Sigmoid colon (tissue), 7 donors: Measurements from ENCODE around the gene OARD1. TPM values are rescaled to one million over a fixed set of nuclear protein-coding genes. Genes with fewer than 3 reads are reported as not detected.

ENCODE experiments used
- DNase-seq: peaks from one replicate; pipeline ENCODE4 v3.0.0-alpha.2; 2019
- H3K27ac ChIP-seq, 4 donors: fragments of 200-600 bp; sonication (generic); one replicate each; pipeline ENCODE4 v1.5.1; 2016 to 2019; ENCODE audit warnings: mild to moderate bottlenecking in 1 of 4
- H3K27me3 ChIP-seq, 3 donors: fragments of 200-600 bp; sonication (generic); one replicate each; pipeline ENCODE4 v1.5.1; 2019; ENCODE audit warnings: mild to moderate bottlenecking in 1 of 3
- H3K36me3 ChIP-seq, 4 donors: fragments of 200-600 bp; sonication (generic); one replicate each; pipeline ENCODE4 v1.5.1; 2016 to 2019
- H3K4me1 ChIP-seq, 4 donors: fragments of 200-600 bp; sonication (generic); one replicate each; pipeline ENCODE4 v1.5.1; 2017 to 2019
- H3K4me3 ChIP-seq, 4 donors: fragments of 200-600 bp; sonication (generic); one replicate each; pipeline ENCODE4 v1.5.1; 2017 to 2019; ENCODE audit warnings: mild to moderate bottlenecking in 2 of 4, moderate library complexity in 1 of 4
- H3K9me3 ChIP-seq, 4 donors: fragments of 200-600 bp in 3 of 4; sonication (generic) in 3 of 4; one replicate each; pipeline versions ENCODE4 v1.5.1 to v1.6.1; 2013 to 2019
- EP300 ChIP-seq, 4 donors: sonication (generic); formaldehyde crosslinking; IDR thresholded peaks; one replicate each; pipeline ENCODE4 v1.6.1; 2017; ENCODE audit warnings: antibody characterized with exemption in 4 of 4
- POLR2A ChIP-seq, 2 donors: fragments of 450-650 bp; IDR thresholded peaks; one replicate each; pipeline ENCODE4 v1.6.1; 2016; ENCODE audit warnings: antibody characterized with exemption in 2 of 2, mild to moderate bottlenecking in 2 of 2, moderate library complexity in 2 of 2
- POLR2AphosphoS5 ChIP-seq, 4 donors: sonication (generic); formaldehyde crosslinking; IDR thresholded peaks; one replicate each; pipeline ENCODE4 v1.6.1; 2017; ENCODE audit warnings: antibody characterized with exemption in 4 of 4
- WGBS, 2 donors: extraction: QIAGEN DNeasy Blood & Tissue Kit; methylation state at CpG; one replicate each; pipeline ENCODE4 v1.1.7; 2013; 5-methylcytosine and 5-hydroxymethylcytosine counted together
- intact Hi-C: fragments of 100-400 bp; cut with DNase I; formaldehyde crosslinking; loops from one replicate; pipeline ENCODE4 v1.15.1; 2023
- polyA plus RNA-seq, 3 donors: library from polyadenylated mRNA; stranded (reverse); fragments of 200-250 nt; gene quantifications; one replicate each; pipeline ENCODE4 v1.2.3, GENCODE V29; 2013
- total RNA-seq, 4 donors: library from RNA; depleted of rRNA; stranded (reverse); fragments of >200 nt; gene quantifications; one replicate each; pipeline ENCODE4 v1.1.0, GENCODE V29; 2016
- TF ChIP-seq, protein P1 (sequence below), 4 experiments: fragments of 450-650 bp in 3 of 4; fragments of 200-600 bp in 1 of 4; IDR thresholded peaks; one replicate each; pipeline ENCODE4 v1.5.1; 2016 to 2019; ENCODE audit warnings: antibody characterized with exemption in 4 of 4, mild to moderate bottlenecking in 3 of 4, moderate library complexity in 2 of 4
- donor health status: healthy with polysubstance abuse.
- donor health status: Bipolar disorder and iron deficiency.
- donor health status: healthy.

OARD1 gene
- total and polyA plus RNA-seq, 7 donors: 14.0 to 54.8 (median 26.0) TPM

DNA sequence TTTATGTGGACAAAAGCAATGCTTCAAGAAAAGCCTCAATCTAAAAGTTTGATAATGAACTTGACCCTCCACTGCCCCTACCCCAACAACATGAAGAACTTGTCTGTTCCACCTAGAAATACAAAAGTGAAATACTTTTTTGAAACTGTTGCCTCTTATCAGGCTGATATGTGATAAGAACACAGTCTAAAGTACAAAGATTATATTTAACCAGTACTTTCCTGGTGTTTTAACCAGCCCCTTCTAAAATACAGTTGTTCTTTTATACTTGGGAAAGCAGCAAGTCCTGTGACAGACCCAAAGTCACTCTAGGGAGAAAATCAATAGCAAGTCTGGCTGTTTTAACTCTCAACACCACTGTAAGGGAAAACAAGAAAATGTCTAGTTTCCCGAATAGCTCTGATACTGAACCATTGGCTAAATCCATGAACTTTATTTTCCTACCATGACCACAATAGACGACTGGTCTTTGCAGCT is 6.6 kb downstream of the OARD1 start:
- H3K4me3 ChIP-seq: no peak overlapping the region
- peaks cover 7 to 62% (median 9%) of the 10 kb centered on the region in 4 donors for H3K36me3 ChIP-seq
- DNase-seq: no peak
- no peak overlapping the region for H3K27ac ChIP-seq
- WGBS, 2 donors: 21 to 78% methylated on average over 2 of the region's 2 CpGs
- H3K4me1 ChIP-seq: peaks cover 0 to 8% (median 3%) of the 10 kb centered on the region in 4 donors
- no peaks in the 10 kb centered on the region for H3K9me3 ChIP-seq
- TF ChIP-seq, protein P1, sequence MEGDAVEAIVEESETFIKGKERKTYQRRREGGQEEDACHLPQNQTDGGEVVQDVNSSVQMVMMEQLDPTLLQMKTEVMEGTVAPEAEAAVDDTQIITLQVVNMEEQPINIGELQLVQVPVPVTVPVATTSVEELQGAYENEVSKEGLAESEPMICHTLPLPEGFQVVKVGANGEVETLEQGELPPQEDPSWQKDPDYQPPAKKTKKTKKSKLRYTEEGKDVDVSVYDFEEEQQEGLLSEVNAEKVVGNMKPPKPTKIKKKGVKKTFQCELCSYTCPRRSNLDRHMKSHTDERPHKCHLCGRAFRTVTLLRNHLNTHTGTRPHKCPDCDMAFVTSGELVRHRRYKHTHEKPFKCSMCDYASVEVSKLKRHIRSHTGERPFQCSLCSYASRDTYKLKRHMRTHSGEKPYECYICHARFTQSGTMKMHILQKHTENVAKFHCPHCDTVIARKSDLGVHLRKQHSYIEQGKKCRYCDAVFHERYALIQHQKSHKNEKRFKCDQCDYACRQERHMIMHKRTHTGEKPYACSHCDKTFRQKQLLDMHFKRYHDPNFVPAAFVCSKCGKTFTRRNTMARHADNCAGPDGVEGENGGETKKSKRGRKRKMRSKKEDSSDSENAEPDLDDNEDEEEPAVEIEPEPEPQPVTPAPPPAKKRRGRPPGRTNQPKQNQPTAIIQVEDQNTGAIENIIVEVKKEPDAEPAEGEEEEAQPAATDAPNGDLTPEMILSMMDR (IDR thresholded peaks at IDR 0.05): no peak
- no peak for TF ChIP-seq POLR2A (IDR thresholded peaks at IDR 0.05)
- TF ChIP-seq EP300 (IDR thresholded peaks at IDR 0.05): no peak
- no peak for TF ChIP-seq POLR2AphosphoS5 (IDR thresholded peaks at IDR 0.05)
- H3K27me3 ChIP-seq: no peaks in the 10 kb centered on the region
- intact Hi-C loops: loop anchor here (2.0 to 10.0 kb wide), 4 partner anchors 37 to 1081 kb away; no protein-coding TSS in a partner anchor

DNA sequence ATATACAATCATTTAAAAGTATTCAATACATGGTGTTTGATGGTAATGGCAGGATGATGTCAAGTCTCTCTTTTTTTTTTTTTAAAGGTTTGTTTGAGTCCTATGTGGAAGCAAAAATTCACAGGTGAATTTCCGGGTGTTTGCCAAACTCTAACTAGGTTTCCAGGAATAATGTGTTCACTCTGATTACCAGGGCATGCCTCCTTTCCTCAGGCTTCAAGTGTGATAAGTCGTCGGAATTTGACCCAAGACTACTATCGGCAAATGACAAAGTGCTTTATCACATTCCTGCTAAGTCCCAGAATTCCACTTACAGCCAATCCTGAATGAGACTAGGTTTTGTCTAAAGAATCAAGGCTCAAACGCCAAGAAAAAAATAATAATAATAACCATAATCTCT is 7.3 kb downstream of the OARD1 start:
- Histone ChIP-seq H3K9me3 (no peaks in the 10 kb centered on the region), H3K36me3 (peaks cover 7 to 62% (median 9%) of the 10 kb centered on the region in 4 donors), H3K27me3 (no peaks in the 10 kb centered on the region), H3K27ac (no peak overlapping the region), H3K4me1 (peaks cover 0 to 9% (median 4%) of the 10 kb centered on the region in 4 donors), H3K4me3 (no peak overlapping the region)
- intact Hi-C loops: loop anchor here (5.0 to 10.0 kb wide), 3 partner anchors 58 to 1080 kb away; no protein-coding TSS in a partner anchor
- 22 to 80% methylated on average over 5 of the region's 5 CpGs for WGBS, 2 donors
- TF ChIP-seq POLR2A (IDR thresholded peaks at IDR 0.05) (no peak), EP300 (IDR thresholded peaks at IDR 0.05) (no peak), POLR2AphosphoS5 (IDR thresholded peaks at IDR 0.05) (no peak)
- TF ChIP-seq, protein P1 (IDR thresholded peaks at IDR 0.05): no peak
- no peak for DNase-seq

DNA sequence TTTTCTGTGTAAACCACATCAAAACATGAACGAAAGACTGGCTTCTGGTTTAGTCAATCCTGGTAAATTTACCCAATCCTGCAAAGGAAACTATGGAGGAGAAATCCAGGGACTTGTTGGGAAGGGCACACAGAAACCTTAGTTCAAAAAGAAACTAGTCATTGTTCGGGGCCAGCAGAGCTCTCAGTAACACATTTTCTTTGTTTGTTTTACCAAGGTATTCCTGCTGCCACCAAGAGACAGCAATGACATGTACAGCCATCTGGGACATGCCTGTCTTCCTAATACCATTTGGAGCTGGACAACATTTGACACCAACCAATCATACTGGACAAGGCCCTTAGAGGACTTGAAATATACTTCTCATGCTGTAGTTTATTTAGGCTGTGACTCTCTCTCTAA is 8.3 kb downstream of the OARD1 start:
- no peaks in the 10 kb centered on the region for H3K9me3 ChIP-seq
- no peak overlapping the region for H3K4me3 ChIP-seq
- no peak for TF ChIP-seq EP300 (IDR thresholded peaks at IDR 0.05)
- no peak for DNase-seq
- intact Hi-C loops: loop anchor here (10.0 kb wide), 2 partner anchors 169 to 1079 kb away; no protein-coding TSS in a partner anchor
- peaks cover 7 to 54% (median 9%) of the 10 kb centered on the region in 4 donors for H3K36me3 ChIP-seq
- 39 to 49% methylated on average over 2 of the region's 2 CpGs for whole genome bisulfite sequencing, 2 donors
- peaks cover 0 to 19% (median 13%) of the 10 kb centered on the region in 4 donors for H3K4me1 ChIP-seq
- no peaks in the 10 kb centered on the region for H3K27me3 ChIP-seq
- H3K27ac ChIP-seq: no peak overlapping the region

DNA sequence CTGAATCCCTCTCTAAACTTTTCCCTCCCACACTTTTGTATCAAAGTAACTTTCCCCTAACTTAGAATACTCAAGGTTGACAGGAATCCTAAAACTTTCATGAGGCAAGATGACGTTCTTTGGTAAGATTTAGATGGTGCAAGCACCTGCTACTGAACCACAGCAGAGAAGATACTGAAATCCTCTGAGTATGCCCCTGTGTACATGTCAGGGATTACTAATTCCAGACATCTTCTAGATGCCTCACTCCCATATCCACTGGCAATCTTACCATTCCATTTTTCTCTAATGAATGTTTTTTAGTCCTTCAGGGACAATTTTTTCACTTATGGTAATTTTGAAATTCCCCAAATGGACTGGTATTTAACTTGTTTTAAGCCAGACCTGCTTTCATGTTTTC is 10.1 kb downstream of the OARD1 start:
- Histone ChIP-seq H3K4me3 (no peak overlapping the region), H3K36me3 (peaks cover 4 to 39% (median 8%) of the 10 kb centered on the region in 4 donors), H3K9me3 (no peaks in the 10 kb centered on the region), H3K27me3 (no peaks in the 10 kb centered on the region), H3K27ac (no peak overlapping the region), H3K4me1 (peaks cover 0 to 30% (median 24%) of the 10 kb centered on the region in 4 donors)
- intact Hi-C loops: loop anchor here (10.0 kb wide), 2 partner anchors 167 to 1077 kb away; no protein-coding TSS in a partner anchor
- TF ChIP-seq POLR2AphosphoS5 (IDR thresholded peaks at IDR 0.05): no peak
- TF ChIP-seq, protein P1 (IDR thresholded peaks at IDR 0.05): no peak
- TF ChIP-seq POLR2A (IDR thresholded peaks at IDR 0.05): no peak
- no peak for TF ChIP-seq EP300 (IDR thresholded peaks at IDR 0.05)
- no peak for DNase-seq
- WGBS, 2 donors: 94 to 100% methylated on average over 1 of the region's 1 CpG

DNA sequence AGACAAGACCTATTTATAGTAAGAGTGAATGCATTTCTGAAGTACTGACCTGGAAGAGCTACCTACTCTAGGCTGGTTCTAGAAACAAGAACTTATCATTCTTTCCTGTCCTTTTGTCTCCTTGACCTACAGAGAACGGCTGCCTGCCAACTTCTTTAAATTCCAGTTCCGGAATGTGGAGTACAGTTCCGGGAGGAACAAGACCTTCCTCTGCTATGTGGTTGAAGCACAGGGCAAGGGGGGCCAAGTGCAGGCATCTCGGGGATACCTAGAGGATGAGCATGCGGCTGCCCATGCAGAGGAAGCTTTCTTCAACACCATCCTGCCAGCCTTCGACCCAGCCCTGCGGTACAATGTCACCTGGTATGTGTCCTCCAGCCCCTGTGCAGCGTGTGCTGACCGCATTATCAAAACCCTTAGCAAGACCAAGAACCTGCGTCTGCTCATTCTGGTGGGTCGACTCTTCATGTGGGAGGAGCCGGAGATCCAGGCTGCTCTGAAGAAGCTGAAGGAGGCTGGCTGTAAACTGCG is 10.9 kb downstream of the OARD1 start:
- DNase-seq: no peak
- H3K27me3 ChIP-seq: no peaks in the 10 kb centered on the region
- 94 to 96% methylated on average over 13 of the region's 13 CpGs for WGBS, 2 donors
- H3K27ac ChIP-seq: no peak overlapping the region
- TF ChIP-seq POLR2AphosphoS5 (IDR thresholded peaks at IDR 0.05) (no peak), POLR2A (IDR thresholded peaks at IDR 0.05) (no peak), EP300 (IDR thresholded peaks at IDR 0.05) (no peak)
- TF ChIP-seq, protein P1 (IDR thresholded peaks at IDR 0.05): no peak
- intact Hi-C loops: loop anchor here (10.0 kb wide), 2 partner anchors 166 to 1076 kb away; no protein-coding TSS in a partner anchor
- peaks cover 4 to 37% (median 8%) of the 10 kb centered on the region in 4 donors for H3K36me3 ChIP-seq
- peaks cover 0 to 38% (median 30%) of the 10 kb centered on the region in 4 donors for H3K4me1 ChIP-seq
- H3K9me3 ChIP-seq: no peaks in the 10 kb centered on the region
- no peak overlapping the region for H3K4me3 ChIP-seq
